Keratinocyte (primary cell): Measurements from ENCODE around the gene SNCAIP.

Experiments
- CTCF ChIP-seq, 3 experiments: IDR thresholded peaks in 1 of 3; conservative IDR thresholded peaks in 1 of 3; optimal IDR thresholded peaks in 1 of 3; 2 replicates in 2 of 3; 3 replicates in 1 of 3; pipeline versions ENCODE3 to v1.5.1; 2011; ENCODE audit warnings: low read length in 3 of 3, mild to moderate bottlenecking in 3 of 3, moderate library complexity in 2 of 3, control low read depth in 1 of 3, inconsistent platforms in 1 of 3; ENCODE audit not compliant: insufficient read depth in 2 of 3; ENCODE audit errors: extremely low read depth in 1 of 3
- EZH2 ChIP-seq: IDR thresholded peaks from one replicate; pipeline ENCODE4 v1.6.1; 2012; ENCODE audit warnings: inconsistent platforms, mild to moderate bottlenecking, low read length, moderate library complexity

GRCh38 chr5:122304471-122305215 is 7.4 kb upstream of the SNCAIP start:
- TF ChIP-seq EZH2 (no peak), CTCF (optimal IDR thresholded peaks at IDR 0.05 in 1 of 3, IDR thresholded peaks at IDR 0.05 in 1 of 3, conservative IDR thresholded peaks at IDR 0.05 in 1 of 3; ENCODE audit: extremely low read depth in 1 of 3, insufficient read depth in 2 of 3, low read length in 3 of 3) (no peak)
